Activated effector memory CD4-positive, alpha-beta T cell treated with anti-CD3 and anti-CD28 coated beads, Interleukin-2, amount 50 U/mL, for 16 hours (primary cell): ENCODE data around the gene TCHP.
A peak's percentile ranks its signal among the peaks of the same experiment; 100 is the strongest.

Source experiments
- DNase-seq: peaks from one replicate; pipeline ENCODE4 v3.0.0-alpha.2; 2020

The TCHP gene

DNA sequence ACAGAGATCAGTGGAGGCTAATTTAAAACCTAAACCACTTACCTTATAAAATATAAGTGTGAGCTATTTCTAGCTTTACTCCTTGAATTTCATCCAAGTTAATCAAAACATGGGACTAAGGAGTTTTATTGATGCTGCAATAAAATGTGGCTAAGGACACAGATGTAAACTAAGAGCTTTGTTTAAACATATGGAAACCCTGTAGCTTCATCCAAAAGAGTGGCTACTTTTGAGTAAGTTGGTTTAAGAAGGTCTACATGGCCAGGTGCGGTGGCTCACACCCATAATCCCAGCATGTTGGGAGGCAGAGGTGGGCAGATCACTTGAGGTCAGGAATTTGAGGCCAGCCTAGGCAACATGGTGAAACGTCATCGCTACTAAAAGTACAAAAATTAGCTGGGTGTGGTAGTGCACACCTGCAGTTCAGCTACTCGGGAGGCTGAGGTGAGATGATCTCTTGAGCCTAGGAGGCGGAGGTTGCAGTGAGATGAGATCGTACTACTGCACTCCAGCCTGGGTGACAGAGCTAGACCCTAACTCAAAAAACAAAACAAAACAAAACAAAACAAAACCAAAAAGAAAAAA is 40.4 kb downstream of the TCHP start:
- DNase-seq = no peak

DNA sequence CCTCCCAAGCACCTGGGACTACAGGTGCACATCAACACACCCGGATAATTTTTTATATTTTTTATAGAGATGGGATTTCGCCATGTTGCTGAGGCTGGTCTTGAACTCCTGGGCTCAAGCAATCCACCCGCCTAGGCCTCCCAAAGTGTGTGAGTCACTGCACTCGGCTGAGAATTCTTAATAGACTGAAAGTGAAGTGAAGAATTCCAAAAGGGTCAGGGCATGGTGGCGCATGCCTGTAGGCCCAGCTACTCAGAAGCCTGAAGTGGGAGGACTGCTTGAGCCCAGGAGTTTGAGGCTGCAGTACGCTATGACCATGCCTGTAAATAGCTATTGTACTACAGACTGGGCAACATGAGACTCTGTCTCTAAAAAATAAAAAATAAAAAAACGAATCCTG is 43.7 kb downstream of the TCHP start:
- DNase-seq = no peak

- DNase-seq = no peak
Measured at GRCh38 chr12:109944561-109945359, 44.7 kb downstream of the TCHP start.

- DNase-seq = no peak
Measured at GRCh38 chr12:109946505-109946904, 46.4 kb downstream of the TCHP start.

DNA sequence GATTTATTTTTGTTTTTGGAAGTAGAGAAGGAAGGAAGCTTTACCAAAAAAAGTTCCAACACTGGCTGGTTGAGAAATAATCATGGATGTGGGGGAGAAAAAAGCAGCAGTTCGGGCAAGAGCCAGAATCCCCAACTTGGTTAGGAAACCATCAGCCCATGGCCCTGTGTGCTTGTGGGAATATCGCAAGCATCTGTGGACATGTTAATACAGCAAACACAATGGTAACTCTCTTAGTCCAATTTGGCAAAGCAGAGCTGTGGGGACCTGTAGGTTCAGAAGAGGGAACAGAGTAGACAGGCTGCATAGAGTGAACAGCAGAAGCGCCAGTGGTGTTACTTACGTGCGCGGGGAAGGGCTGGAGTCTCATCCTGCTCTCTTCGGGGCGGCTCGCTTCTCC is 46.8 kb downstream of the TCHP start:
- no peak for DNase-seq

DNA sequence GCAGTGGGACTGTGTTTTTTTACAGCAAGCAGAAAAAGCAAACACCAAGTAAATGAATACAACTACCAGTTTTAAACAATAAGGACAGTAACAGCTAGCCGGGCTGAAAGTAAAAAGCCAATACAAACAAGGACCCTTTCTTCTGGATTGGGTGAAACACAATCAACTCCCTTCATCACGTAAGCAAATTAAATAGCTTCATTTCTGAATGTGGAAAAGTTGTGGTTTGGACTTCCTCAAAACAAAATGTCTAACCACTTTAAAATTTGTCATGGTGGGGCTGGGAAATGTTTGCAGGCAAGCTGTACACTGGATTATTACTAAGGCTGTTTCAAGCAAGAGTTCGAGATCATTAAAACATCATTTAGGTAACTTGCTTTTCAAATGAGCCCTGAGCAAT is 47.4 kb downstream of the TCHP start:
- DNase-seq = no peak

DNA sequence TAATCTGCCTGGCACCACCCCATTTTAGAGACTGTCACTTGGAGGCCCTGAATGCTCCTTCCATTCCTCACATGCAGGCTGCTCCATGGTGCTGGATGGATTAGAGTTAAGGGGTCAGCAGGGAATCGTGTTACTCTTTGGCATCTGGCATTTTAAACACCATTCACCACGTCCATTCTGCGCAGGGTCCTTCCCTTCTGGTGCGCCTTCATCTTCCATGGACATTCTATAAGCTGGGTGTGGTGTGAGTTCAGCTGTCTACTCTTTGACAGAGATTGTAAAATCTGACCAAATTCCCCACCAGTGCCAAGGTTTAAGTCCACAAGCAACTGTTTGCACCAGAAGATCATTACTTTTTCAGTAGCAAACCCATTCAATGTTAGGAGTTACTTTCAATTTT is 48.3 kb downstream of the TCHP start:
- DNase-seq = no peak

DNA sequence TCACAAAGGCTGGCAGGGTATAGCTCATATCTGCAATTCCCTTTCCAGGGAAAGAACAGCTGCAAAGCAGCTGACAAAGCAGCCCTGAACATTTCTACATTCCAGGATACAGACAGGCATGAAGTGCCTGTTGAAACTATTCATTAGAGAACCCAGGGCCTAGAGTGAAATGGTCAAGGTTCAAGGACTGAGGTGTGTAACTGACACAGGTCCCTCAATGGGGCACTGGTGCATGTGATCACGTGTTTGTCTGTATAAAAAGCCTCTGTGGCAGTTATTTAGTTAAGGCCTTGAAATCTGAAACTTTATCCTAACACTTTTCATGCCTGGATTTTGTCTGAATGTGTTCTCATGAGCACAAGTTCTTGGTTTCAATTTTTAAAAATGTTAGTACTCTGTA is 49.0 kb downstream of the TCHP start:
- DNase-seq = no peak

DNA sequence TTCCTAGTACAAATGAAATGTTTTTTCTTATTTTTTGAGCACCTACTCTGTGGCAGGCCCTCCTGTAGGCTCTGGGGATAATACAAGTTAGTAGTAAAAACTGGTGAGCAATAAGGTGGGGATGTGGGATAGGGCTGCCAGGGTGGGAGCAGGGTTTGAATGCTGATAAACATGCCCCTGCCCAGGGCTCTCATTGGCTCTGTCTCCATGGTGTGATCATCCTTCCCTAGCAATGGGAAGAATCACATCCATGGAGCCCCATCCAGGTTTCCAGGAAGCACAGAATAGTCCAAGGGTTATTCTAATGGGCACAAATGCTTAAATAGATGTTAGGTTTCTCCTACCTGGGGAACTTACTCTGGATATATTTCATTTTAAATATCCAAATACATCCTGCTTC is 50.6 kb downstream of the TCHP start:
- DNase-seq = no peak

DNA sequence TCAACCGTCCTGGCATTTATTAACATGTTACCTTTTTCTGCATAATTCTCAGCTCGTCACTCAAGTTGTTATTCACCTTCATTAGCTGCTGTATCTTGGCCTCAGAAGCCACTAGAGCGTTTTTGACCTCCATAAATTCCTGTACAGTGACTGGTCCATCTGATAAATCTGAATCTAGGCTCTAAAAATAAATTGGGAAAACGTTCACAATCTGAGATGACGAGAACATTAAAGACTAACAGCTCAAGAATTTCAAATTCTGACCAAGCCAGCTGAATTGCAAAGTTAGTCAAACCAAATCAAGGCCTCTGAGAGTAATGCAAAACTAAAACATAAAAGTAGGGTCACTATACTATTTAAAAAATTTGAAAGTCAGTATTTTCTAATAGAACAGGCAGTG is 51.1 kb downstream of the TCHP start:
- DNase-seq = no peak

DNA sequence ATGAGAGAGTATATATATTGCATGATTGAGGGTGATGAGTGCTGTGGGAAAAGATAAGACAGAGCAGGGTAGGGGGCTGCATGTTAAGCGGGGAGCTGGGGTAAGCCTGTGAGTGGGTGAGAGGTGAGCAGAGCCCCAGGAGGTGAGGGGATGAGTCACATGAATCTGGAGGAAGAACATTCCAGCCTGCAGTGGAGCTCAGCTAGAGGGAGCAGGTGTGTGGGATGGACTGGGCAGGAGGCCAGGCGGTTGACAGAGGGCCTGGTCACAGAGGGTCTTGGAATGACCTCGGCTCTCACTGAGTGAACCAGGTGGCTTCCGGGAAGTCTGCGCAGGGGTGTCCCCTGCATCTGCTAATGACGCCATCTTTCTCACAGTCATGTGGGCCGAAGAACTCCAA is 51.7 kb downstream of the TCHP start:
- DNase-seq = no peak

- DNase-seq = no peak
Measured at GRCh38 chr12:109952160-109952858, 52.2 kb downstream of the TCHP start.

DNA sequence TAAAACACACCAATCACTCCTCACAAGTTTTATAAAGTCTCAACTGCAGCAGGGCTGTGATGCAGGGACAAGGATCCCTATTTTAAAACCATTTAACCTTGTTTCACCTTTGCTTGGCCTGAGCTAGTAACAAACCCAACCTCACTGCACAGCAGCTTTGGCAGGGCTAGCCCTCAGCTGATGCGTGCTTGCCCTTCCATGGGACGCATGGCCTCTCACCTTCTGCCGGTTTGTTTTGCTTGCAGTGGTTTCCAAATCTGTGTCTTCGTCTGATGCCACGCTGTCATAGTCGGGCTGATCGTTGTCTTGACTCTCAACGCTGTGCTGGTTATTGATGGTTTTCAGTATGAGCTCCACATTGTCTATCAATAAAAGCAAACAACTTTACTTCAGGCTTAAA is 52.8 kb downstream of the TCHP start:
- DNase-seq = no peak

GRCh38 chr12:109953656-109954055 is 53.6 kb downstream of the TCHP start:
- DNase-seq = no peak

GRCh38 chr12:109958374-109958773 is 58.3 kb downstream of the TCHP start:
- DNase-seq = no peak

DNA sequence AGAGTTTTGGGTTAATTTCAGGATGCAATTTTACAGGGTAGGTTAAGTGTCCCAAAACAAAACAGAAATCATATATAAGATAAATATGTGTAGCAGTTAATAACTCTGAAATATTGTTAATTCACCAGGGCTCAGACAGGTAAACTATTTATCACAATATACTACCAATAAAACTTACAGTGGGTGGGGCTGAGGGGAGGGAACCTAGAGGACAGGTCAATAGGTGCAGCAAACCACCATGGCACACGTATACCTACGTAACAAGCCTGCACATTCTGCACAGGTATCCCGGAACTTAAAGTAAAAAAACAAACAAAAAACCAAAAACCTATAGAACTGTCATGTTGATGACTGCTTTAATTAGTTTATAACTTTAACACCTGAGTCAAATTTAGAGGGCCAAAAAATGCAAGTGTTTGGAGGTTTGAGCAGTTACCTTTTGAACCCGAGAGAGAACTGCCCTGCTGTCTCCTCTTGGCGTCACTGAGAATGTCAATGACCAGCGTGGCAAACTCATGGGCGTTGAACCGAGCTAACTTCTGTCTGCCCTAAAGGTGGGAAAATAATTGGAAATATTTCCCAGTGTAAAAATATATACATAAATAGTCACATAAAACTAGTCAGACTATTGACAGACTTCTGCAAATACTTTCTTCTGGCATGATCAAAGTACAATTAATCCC is 59.5 kb downstream of the TCHP start:
- no peak for DNase-seq

- no peak for DNase-seq
Measured at GRCh38 chr12:109961201-109961600, 61.1 kb downstream of the TCHP start.

DNA sequence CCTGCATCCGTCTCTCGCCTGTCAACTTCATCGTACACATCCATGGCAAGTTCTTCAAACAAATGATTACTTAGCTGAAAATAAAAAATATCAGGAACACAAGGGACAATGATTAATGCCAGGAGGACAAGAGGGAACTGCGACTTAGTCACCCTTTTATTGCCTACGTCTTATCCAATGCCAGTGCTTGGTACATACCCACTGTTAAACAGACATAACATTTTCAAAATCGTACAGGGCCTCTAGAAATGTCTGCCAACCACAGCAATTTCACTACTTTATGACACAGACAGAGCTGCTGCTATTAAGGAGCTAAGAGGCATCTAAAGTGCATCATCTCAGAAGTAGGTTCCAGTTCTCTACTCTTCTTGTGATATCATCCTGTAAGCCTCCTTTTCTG is 61.5 kb downstream of the TCHP start:
- no peak for DNase-seq

DNA sequence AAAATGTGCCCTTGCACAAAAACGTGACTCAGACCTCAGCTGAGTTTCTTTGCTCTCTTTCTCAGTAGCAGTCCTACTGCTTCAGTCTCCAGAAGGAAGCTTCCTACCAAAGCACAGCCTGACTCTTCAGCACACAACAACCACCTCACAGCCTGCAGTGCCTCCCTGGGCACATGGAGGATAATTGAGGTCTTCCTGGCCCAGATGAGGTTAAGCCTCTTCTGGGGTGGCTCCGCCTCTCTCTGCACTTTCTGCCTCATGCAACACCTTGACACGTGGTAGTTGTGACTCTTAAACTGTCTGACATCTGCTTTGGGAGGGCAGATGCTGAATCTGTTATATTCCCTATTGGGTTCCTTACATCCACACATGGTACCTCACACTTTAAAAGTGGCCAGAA is 62.3 kb downstream of the TCHP start:
- no peak for DNase-seq

GRCh38 chr12:109963330-109963729 is 63.3 kb downstream of the TCHP start:
- DNase-seq = no peak

- no peak for DNase-seq
Measured at GRCh38 chr12:109963743-109964429, 63.8 kb downstream of the TCHP start.

DNA sequence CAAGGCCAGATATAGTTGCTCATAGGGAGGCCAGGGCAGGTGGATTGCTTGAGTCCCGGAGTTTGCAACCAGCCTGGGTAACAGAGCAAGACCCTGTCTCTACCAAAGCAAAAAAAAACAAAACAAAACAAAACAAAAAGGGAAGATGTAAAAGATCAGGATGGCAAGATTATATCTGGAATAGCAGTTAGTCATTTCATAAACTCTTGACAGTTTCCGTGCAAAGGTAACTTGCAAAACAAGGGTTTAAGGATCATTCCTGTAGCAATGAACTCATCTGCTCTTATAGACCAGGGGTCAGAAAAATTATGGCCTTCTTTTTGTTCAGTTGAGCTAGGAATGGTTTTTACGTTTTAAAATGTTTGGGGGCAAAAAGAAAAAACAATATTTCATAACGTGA is 66.5 kb downstream of the TCHP start:
- DNase-seq = no peak

GRCh38 chr12:109967383-109968031 is 67.4 kb downstream of the TCHP start:
- peak; percentile 68 for DNase-seq
